Astrocyte (in vitro differentiated cells and primary cell): Measurements from ENCODE around the gene TBCB. TPM values are rescaled to one million over a fixed set of nuclear protein-coding genes. Genes with fewer than 3 reads are reported as not detected.

ENCODE experiments used
- DNase-seq: peaks from one replicate; pipeline ENCODE4 v3.0.0-alpha.2; 2010; ENCODE audit warnings: low read depth
- FAIRE-seq: peaks from 2 replicates; lab custom pipeline; 2011; peaks lifted over from hg19 to GRCh38; lab: Jason Lieb, UNC
- H2AFZ ChIP-seq: 2 replicates; pipeline ENCODE4 v1.6.0; 2012; ENCODE audit warnings: low read depth, low read length, inconsistent platforms
- H3K27ac ChIP-seq: 2 replicates; pipeline ENCODE4 v1.5.1; 2011; ENCODE audit warnings: low read depth, low read length, inconsistent platforms
- H3K27me3 ChIP-seq: 2 replicates; pipeline ENCODE4 v1.6.0; 2011; ENCODE audit warnings: low read length, inconsistent platforms; ENCODE audit not compliant: insufficient read depth
- H3K36me3 ChIP-seq: 2 replicates; pipeline ENCODE4 v1.5.1; 2011; ENCODE audit warnings: low read length, inconsistent platforms; ENCODE audit not compliant: insufficient read depth
- H3K4me1 ChIP-seq: 2 replicates; pipeline ENCODE4 v1.5.1; 2011; ENCODE audit warnings: low read length, inconsistent platforms; ENCODE audit not compliant: insufficient read depth
- H3K4me2 ChIP-seq: 2 replicates; pipeline ENCODE4 v1.6.0; 2012; ENCODE audit warnings: low read length, inconsistent platforms
- H3K4me3 ChIP-seq: 2 replicates; pipeline ENCODE4 v1.5.1; 2011; ENCODE audit warnings: low read depth, mild to moderate bottlenecking, low read length, inconsistent platforms; ENCODE audit not compliant: insufficient read depth
- H3K79me2 ChIP-seq: 2 replicates; pipeline ENCODE4 v1.6.0; 2012; ENCODE audit warnings: mild to moderate bottlenecking, low read length, inconsistent platforms; ENCODE audit not compliant: insufficient read depth
- H3K9ac ChIP-seq: 2 replicates; pipeline ENCODE4 v1.6.0; 2012; ENCODE audit warnings: mild to moderate bottlenecking, low read length, inconsistent platforms
- H3K9me3 ChIP-seq: 2 replicates; pipeline ENCODE4 v1.5.1; 2012; ENCODE audit warnings: low read depth, mild to moderate bottlenecking, low read length, inconsistent platforms; ENCODE audit not compliant: insufficient read depth
- H4K20me1 ChIP-seq: 2 replicates; pipeline ENCODE4 v1.6.0; 2012; ENCODE audit warnings: low read length, inconsistent platforms; ENCODE audit not compliant: insufficient read depth
- H3K27ac Mint-ChIP-seq: one replicate; pipeline ENCODE4 v1.8.0; 2021; ENCODE audit warnings: mild to moderate bottlenecking, mixed read lengths; ENCODE audit not compliant: unreplicated experiment
- H3K27me3 Mint-ChIP-seq: one replicate; pipeline ENCODE4 v1.8.0; 2021; ENCODE audit warnings: low read depth, mixed read lengths; ENCODE audit not compliant: unreplicated experiment
- H3K36me3 Mint-ChIP-seq: one replicate; pipeline ENCODE4 v1.8.0; 2021; ENCODE audit warnings: low read depth, mixed read lengths; ENCODE audit not compliant: unreplicated experiment
- H3K4me1 Mint-ChIP-seq: one replicate; pipeline ENCODE4 v1.8.0; 2021; ENCODE audit warnings: low read depth, mixed read lengths; ENCODE audit not compliant: unreplicated experiment
- H3K4me3 Mint-ChIP-seq: one replicate; pipeline ENCODE4 v1.8.0; 2021; ENCODE audit warnings: mild to moderate bottlenecking, moderate library complexity, mixed read lengths; ENCODE audit not compliant: unreplicated experiment
- H3K9me3 Mint-ChIP-seq: one replicate; pipeline ENCODE4 v1.8.0; 2021; ENCODE audit warnings: mild to moderate bottlenecking, mixed read lengths; ENCODE audit not compliant: unreplicated experiment
- CTCF ChIP-seq: IDR thresholded peaks from 2 replicates; pipeline ENCODE4 v1.5.1; 2011; ENCODE audit warnings: low read depth, mild to moderate bottlenecking, inconsistent platforms, low read length, moderate library complexity; ENCODE audit not compliant: insufficient read depth
- EZH2 ChIP-seq: IDR thresholded peaks from 2 replicates; pipeline ENCODE4 v1.6.1; 2012; ENCODE audit warnings: mild to moderate bottlenecking, low read length, inconsistent platforms; ENCODE audit not compliant: insufficient read depth
- total RNA-seq: library from RNA; stranded (reverse); gene quantifications from 2 replicates; pipeline ENCODE4 v1.2.1, GENCODE V29; 2021

TBCB gene
- total RNA-seq, 1 donor from 2014 or later = 244 TPM

- Histone ChIP-seq H3K9ac (no peak overlapping the region), H2AFZ (no peak overlapping the region), H3K9me3 (no peaks in the 10 kb centered on the region), H3K4me1 (no peaks in the 10 kb centered on the region), H3K27ac (no peak overlapping the region), H3K36me3 (peaks cover 3% of the 10 kb centered on the region), H3K79me2 (no peaks in the 10 kb centered on the region), H3K4me2 (no peak overlapping the region), H3K27me3 (no peaks in the 10 kb centered on the region), H4K20me1 (no peaks in the 10 kb centered on the region), H3K4me3 (no peak overlapping the region)
- Mint-ChIP-seq H3K27me3 (no peaks in the 10 kb centered on the region), H3K36me3 (peaks cover 8% of the 10 kb centered on the region), H3K9me3 (peaks cover 3% of the 10 kb centered on the region), H3K4me3 (no peak overlapping the region), H3K27ac (no peak overlapping the region), H3K4me1 (peaks cover 7% of the 10 kb centered on the region)
- TF ChIP-seq EZH2 = no peak
- no peak for TF ChIP-seq CTCF
- no peak for FAIRE-seq
- DNase-seq = no peak
Measured at GRCh38 chr19:36103842-36104552, 11.3 kb upstream of the TBCB start.

GRCh38 chr19:36106441-36106840 is 8.8 kb upstream of the TBCB start:
- TF ChIP-seq EZH2 (no peak), CTCF (no peak)
- H3K4me3 ChIP-seq = no peak overlapping the region
- H3K4me1 ChIP-seq = no peaks in the 10 kb centered on the region
- no peak overlapping the region for H3K27ac ChIP-seq
- FAIRE-seq = no peak
- no peaks in the 10 kb centered on the region for H3K9me3 ChIP-seq
- peaks cover 3% of the 10 kb centered on the region for H3K9me3 Mint-ChIP-seq
- no peak overlapping the region for H3K9ac ChIP-seq
- DNase-seq = no peak
- no peak overlapping the region for H3K27ac Mint-ChIP-seq
- no peaks in the 10 kb centered on the region for H3K79me2 ChIP-seq
- peaks cover 7% of the 10 kb centered on the region for H3K4me1 Mint-ChIP-seq
- H4K20me1 ChIP-seq = no peaks in the 10 kb centered on the region
- H3K27me3 ChIP-seq = no peaks in the 10 kb centered on the region
- no peak overlapping the region for H3K4me2 ChIP-seq
- peaks cover 3% of the 10 kb centered on the region for H3K36me3 ChIP-seq
- peaks cover 10% of the 10 kb centered on the region for H3K36me3 Mint-ChIP-seq
- no peaks in the 10 kb centered on the region for H3K27me3 Mint-ChIP-seq
- H3K4me3 Mint-ChIP-seq = no peak overlapping the region
- no peak overlapping the region for H2AFZ ChIP-seq

- Histone ChIP-seq H3K9ac (no peak overlapping the region), H3K4me1 (no peaks in the 10 kb centered on the region), H3K4me2 (no peak overlapping the region), H3K79me2 (no peaks in the 10 kb centered on the region), H4K20me1 (no peaks in the 10 kb centered on the region), H3K36me3 (peaks cover 3% of the 10 kb centered on the region), H3K27ac (no peak overlapping the region), H3K4me3 (no peak overlapping the region), H3K27me3 (no peaks in the 10 kb centered on the region), H3K9me3 (no peaks in the 10 kb centered on the region), H2AFZ (no peak overlapping the region)
- Mint-ChIP-seq H3K4me1 (peaks cover 7% of the 10 kb centered on the region), H3K9me3 (peaks cover 3% of the 10 kb centered on the region), H3K36me3 (peaks cover 14% of the 10 kb centered on the region), H3K27me3 (no peaks in the 10 kb centered on the region), H3K27ac (no peak overlapping the region), H3K4me3 (no peak overlapping the region)
- no peak for TF ChIP-seq CTCF
- TF ChIP-seq EZH2 = no peak
- FAIRE-seq (no peak), DNase-seq (no peak)
Measured at GRCh38 chr19:36106991-36107390, 8.3 kb upstream of the TBCB start.
